ENCODE results near the gene ACOT4. TPM values are rescaled to one million over a fixed set of nuclear protein-coding genes. Genes with fewer than 3 reads are reported as not detected.

The ACOT4 gene
- total RNA-seq, 2 experiments from 2014 or later: 1.0 to 1.2 TPM

GRCh38 chr14:73627151-73627558 lies 35.5 kb downstream of the ACOT4 start:
- H3K36me3 ChIP-seq (ENCODE audit: insufficient read depth, low read length): no peaks in the 10 kb centered on the region
- intact Hi-C loops (cut with DNase I, micrococcal nuclease): no loop called here

GRCh38 chr14:73630009-73630780 lies 38.5 kb downstream of the ACOT4 start:
- peaks cover 14% of the 10 kb centered on the region for H3K4me1 ChIP-seq (ENCODE audit: insufficient read depth, low read length)
- H3K27me3 ChIP-seq (ENCODE audit: control insufficient read depth in 1 of 2, insufficient read depth in 2 of 2, low read length in 2 of 2): peaks cover 0 to 10% of the 10 kb centered on the region in 2 experiments
- ATAC-seq (ENCODE audit: poor library complexity): no peak
- DNase-seq: no peak
- H3K27me3 Mint-ChIP-seq: peaks cover 10% of the 10 kb centered on the region
- no peak for TF ChIP-seq CTCF (IDR thresholded peaks at IDR 0.05)
- no peaks in the 10 kb centered on the region for H3K36me3 ChIP-seq (ENCODE audit: insufficient read depth, low read length)
- ChIA-PET POLR2A (interaction anchor here (0.9 kb wide), 1 partner anchor 17 kb away, joined by 3 read pairs; no protein-coding TSS in a partner anchor), CTCF (no interaction called here)
- no peak overlapping the region for H3K4me3 ChIP-seq (ENCODE audit: low read length)
- no peaks in the 10 kb centered on the region for H3K9me3 Mint-ChIP-seq
- H3K36me3 Mint-ChIP-seq (ENCODE audit: low read depth): no peaks in the 10 kb centered on the region
- no peak overlapping the region for H3K27ac Mint-ChIP-seq
- H3K27ac ChIP-seq (ENCODE audit: low read depth in 1 of 2, low read length in 2 of 2): no peak overlapping the region
- H3K9me3 ChIP-seq (ENCODE audit: control insufficient read depth in 1 of 2, insufficient read depth in 1 of 2, low read length in 2 of 2): no peaks in the 10 kb centered on the region
- intact Hi-C loops (cut with DNase I, micrococcal nuclease): loop anchor here in 1 of 2 experiments (5.0 kb wide), 1 partner anchor 333 kb away; no protein-coding TSS in a partner anchor
- no peak overlapping the region for H3K4me3 Mint-ChIP-seq
- H3K4me1 Mint-ChIP-seq (ENCODE audit: low read depth): peaks cover 5% of the 10 kb centered on the region

More at GRCh38 chr14:73627151-73627558, 35.5 kb downstream of the ACOT4 start:
- DNase-seq (peak in 1 of 14 experiments; percentile 21), ATAC-seq (ENCODE audit: poor library complexity) (no peak)
- Mint-ChIP-seq H3K27me3 (no peaks in the 10 kb centered on the region), H3K9me3 (no peaks in the 10 kb centered on the region), H3K27ac (no peak overlapping the region), H3K36me3 (ENCODE audit: low read depth) (no peaks in the 10 kb centered on the region), H3K4me1 (ENCODE audit: low read depth) (no peaks in the 10 kb centered on the region), H3K4me3 (no peak overlapping the region)
- CTCF ChIA-PET: interaction anchor here (0.6 to 1.3 kb wide), 2 partner anchors 17 to 119 kb away, joined by 3 to 4 read pairs; no protein-coding TSS in a partner anchor
- H3K4me3 ChIP-seq (ENCODE audit: low read length): no peak overlapping the region
- H3K9me3 ChIP-seq (ENCODE audit: control insufficient read depth in 1 of 2, insufficient read depth in 1 of 2, low read length in 2 of 2): no peaks in the 10 kb centered on the region
- no peaks in the 10 kb centered on the region for H3K27me3 ChIP-seq (ENCODE audit: control insufficient read depth in 1 of 2, insufficient read depth in 2 of 2, low read length in 2 of 2)
- no peak for TF ChIP-seq CTCF (IDR thresholded peaks at IDR 0.05)
- H3K27ac ChIP-seq (ENCODE audit: low read depth in 1 of 2, low read length in 2 of 2): no peak overlapping the region
- POLR2A ChIA-PET: interaction anchor here (1.1 kb wide), 1 partner anchor 15 kb away, joined by 3 read pairs; the partner anchor contains the start of gene ACOT6
- no peaks in the 10 kb centered on the region for H3K4me1 ChIP-seq (ENCODE audit: insufficient read depth, low read length)

- H3K36me3 ChIP-seq (ENCODE audit: insufficient read depth, low read length): no peaks in the 10 kb centered on the region
- Mint-ChIP-seq H3K4me3 (peak overlapping the region; percentile 83), H3K9me3 (no peaks in the 10 kb centered on the region), H3K27me3 (peaks cover 10% of the 10 kb centered on the region), H3K27ac (no peak overlapping the region), H3K4me1 (ENCODE audit: low read depth) (peaks cover 5% of the 10 kb centered on the region), H3K36me3 (ENCODE audit: low read depth) (no peaks in the 10 kb centered on the region)
- H3K27ac ChIP-seq (ENCODE audit: low read depth in 1 of 2, low read length in 2 of 2): no peak overlapping the region
- DNase-seq (peak; percentile 33 to 78 (median 48)), ATAC-seq (ENCODE audit: poor library complexity) (peak; percentile 85)
- H3K27me3 ChIP-seq (ENCODE audit: control insufficient read depth in 1 of 2, insufficient read depth in 2 of 2, low read length in 2 of 2): peaks cover 0 to 10% of the 10 kb centered on the region in 2 experiments
- ChIA-PET CTCF (interaction anchor here (1.0 to 1.4 kb wide), 2 partner anchors 125 to 339 kb away, joined by 3 to 10 read pairs; no protein-coding TSS in a partner anchor), POLR2A (interaction anchor here (1.0 to 2.1 kb wide), 5 partner anchors 15 to 143 kb away, joined by 4 to 8 read pairs (median 7); partner anchors contain the start of genes ACOT2, ACOT6 and RIOX1)
- H3K4me3 ChIP-seq (ENCODE audit: low read length): peak overlapping the region; percentile 57
- H3K4me1 ChIP-seq (ENCODE audit: insufficient read depth, low read length): peaks cover 14% of the 10 kb centered on the region
- H3K9me3 ChIP-seq (ENCODE audit: control insufficient read depth in 1 of 2, insufficient read depth in 1 of 2, low read length in 2 of 2): no peaks in the 10 kb centered on the region
- intact Hi-C loops (cut with DNase I, micrococcal nuclease): loop anchor here (1.0 to 5.0 kb wide), 4 partner anchors 63 to 460 kb away; no protein-coding TSS in a partner anchor
- peak; percentile 80 for TF ChIP-seq CTCF (IDR thresholded peaks at IDR 0.05)
Observed at GRCh38 chr14:73633116-73634010, 41.7 kb downstream of the ACOT4 start.
